Measurements from ENCODE around the gene GPRC5C. TPM values are rescaled to one million over a fixed set of nuclear protein-coding genes. Genes with fewer than 3 reads are reported as not detected.

The GPRC5C gene
- total RNA-seq, 1 donor from 2014 or later, result 56.4 TPM

DNA sequence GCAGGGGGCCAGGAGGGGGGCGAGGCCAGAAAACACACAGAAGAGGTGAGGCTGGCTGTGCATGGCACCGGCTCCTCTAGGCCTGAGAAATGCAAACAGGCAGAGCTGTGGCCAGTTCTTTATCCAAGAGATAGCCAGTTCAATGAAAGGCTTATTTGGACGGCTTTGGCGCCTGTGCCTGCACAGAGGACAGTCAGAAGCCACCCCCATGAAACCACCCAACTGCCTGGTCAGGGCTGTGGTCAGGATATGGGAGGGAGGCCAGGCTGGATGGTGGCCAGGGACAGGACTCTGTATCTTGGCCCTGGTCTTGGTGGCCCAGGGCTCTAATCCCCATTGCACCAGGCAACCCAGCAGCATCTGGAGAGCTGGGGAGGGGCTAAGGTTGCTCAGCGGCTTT, 24.5 kb upstream of the GPRC5C start:
- no peak for TF ChIP-seq CTCF (IDR thresholded peaks at IDR 0.05)
- H3K9me3 Mint-ChIP-seq (ENCODE audit: unreplicated experiment), result peaks cover 5% of the 10 kb centered on the region
- H3K27ac Mint-ChIP-seq (ENCODE audit: unreplicated experiment), result no peak overlapping the region

GRCh38 chr17:74408262-74408661, 23.6 kb upstream of the GPRC5C start:
- DNase-seq (ENCODE audit: extremely low spot score, unreplicated experiment), result no peak
- Mint-ChIP-seq H3K9me3 (ENCODE audit: unreplicated experiment) (peaks cover 5% of the 10 kb centered on the region), H3K4me3 (ENCODE audit: unreplicated experiment) (no peak overlapping the region), H3K27me3 (ENCODE audit: unreplicated experiment) (peaks cover 10% of the 10 kb centered on the region), H3K27ac (ENCODE audit: unreplicated experiment) (no peak overlapping the region), H3K36me3 (ENCODE audit: unreplicated experiment) (no peaks in the 10 kb centered on the region), H3K4me1 (ENCODE audit: unreplicated experiment) (no peaks in the 10 kb centered on the region)
- TF ChIP-seq CTCF (IDR thresholded peaks at IDR 0.05), result no peak

More for the DNA sequence above, 24.5 kb upstream of the GPRC5C start:
- Mint-ChIP-seq H3K4me3 (ENCODE audit: unreplicated experiment) (no peak overlapping the region), H3K4me1 (ENCODE audit: unreplicated experiment) (no peaks in the 10 kb centered on the region), H3K36me3 (ENCODE audit: unreplicated experiment) (no peaks in the 10 kb centered on the region), H3K27me3 (ENCODE audit: unreplicated experiment) (peaks cover 10% of the 10 kb centered on the region)
- DNase-seq (ENCODE audit: extremely low spot score, unreplicated experiment), result no peak

DNA sequence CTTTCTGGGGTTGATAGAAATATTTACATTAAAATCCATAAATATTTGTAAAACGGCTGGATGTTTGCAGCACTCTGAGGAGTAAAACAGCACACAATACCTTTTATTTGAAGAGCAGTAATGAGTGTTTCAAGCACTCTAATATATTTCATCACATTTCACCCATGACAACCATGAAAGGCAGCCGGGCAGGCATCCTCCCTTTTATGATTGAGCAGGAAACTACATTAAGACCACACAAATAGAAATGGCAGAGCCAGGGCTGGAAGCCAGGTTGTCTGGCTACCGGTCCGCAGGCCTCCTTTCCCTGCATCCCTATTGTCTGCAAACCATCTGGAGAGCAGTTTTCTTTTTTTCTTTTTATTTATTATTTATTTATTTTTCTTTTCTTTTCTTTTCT, 23.1 kb upstream of the GPRC5C start:
- H3K4me3 Mint-ChIP-seq (ENCODE audit: unreplicated experiment), result no peak overlapping the region
- no peak for DNase-seq (ENCODE audit: extremely low spot score, unreplicated experiment)
- no peaks in the 10 kb centered on the region for H3K36me3 Mint-ChIP-seq (ENCODE audit: unreplicated experiment)
- no peak overlapping the region for H3K27ac Mint-ChIP-seq (ENCODE audit: unreplicated experiment)
- peaks cover 5% of the 10 kb centered on the region for H3K9me3 Mint-ChIP-seq (ENCODE audit: unreplicated experiment)
- H3K27me3 Mint-ChIP-seq (ENCODE audit: unreplicated experiment), result peaks cover 10% of the 10 kb centered on the region
- H3K4me1 Mint-ChIP-seq (ENCODE audit: unreplicated experiment), result no peaks in the 10 kb centered on the region
- no peak for TF ChIP-seq CTCF (IDR thresholded peaks at IDR 0.05)

GRCh38 chr17:74410001-74410443, 21.9 kb upstream of the GPRC5C start:
- Mint-ChIP-seq H3K27ac (ENCODE audit: unreplicated experiment) (no peak overlapping the region), H3K9me3 (ENCODE audit: unreplicated experiment) (peaks cover 5% of the 10 kb centered on the region), H3K36me3 (ENCODE audit: unreplicated experiment) (no peaks in the 10 kb centered on the region), H3K4me3 (ENCODE audit: unreplicated experiment) (no peak overlapping the region), H3K4me1 (ENCODE audit: unreplicated experiment) (no peaks in the 10 kb centered on the region), H3K27me3 (ENCODE audit: unreplicated experiment) (peaks cover 6% of the 10 kb centered on the region)
- no peak for DNase-seq (ENCODE audit: extremely low spot score, unreplicated experiment)
- no peak for TF ChIP-seq CTCF (IDR thresholded peaks at IDR 0.05)

DNA sequence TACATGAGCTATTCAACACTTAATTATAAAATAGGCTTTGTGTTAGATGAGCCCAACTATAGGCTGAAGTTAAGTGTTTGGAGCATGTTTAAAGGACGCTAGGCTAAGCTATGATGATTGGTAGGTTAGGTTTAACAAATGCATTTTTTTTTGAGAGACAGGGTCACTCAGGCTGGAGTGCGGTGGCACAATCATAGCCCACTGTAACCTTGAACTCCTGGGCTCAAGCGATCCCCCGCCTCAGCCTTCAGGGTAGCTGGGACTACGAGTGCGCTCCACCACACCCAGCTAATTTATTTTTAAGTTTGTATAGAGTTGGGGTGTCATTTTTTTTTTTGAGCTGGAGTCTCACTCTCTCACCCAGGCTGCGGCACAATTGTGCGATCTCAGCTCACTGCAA, 19.3 kb upstream of the GPRC5C start:
- Mint-ChIP-seq H3K36me3 (ENCODE audit: unreplicated experiment) (no peaks in the 10 kb centered on the region), H3K9me3 (ENCODE audit: unreplicated experiment) (peaks cover 5% of the 10 kb centered on the region), H3K4me3 (ENCODE audit: unreplicated experiment) (no peak overlapping the region), H3K27ac (ENCODE audit: unreplicated experiment) (no peak overlapping the region), H3K4me1 (ENCODE audit: unreplicated experiment) (peaks cover 5% of the 10 kb centered on the region), H3K27me3 (ENCODE audit: unreplicated experiment) (no peaks in the 10 kb centered on the region)
- no peak for DNase-seq (ENCODE audit: extremely low spot score, unreplicated experiment)
- TF ChIP-seq CTCF (IDR thresholded peaks at IDR 0.05), result no peak
